ENCODE results near the gene CCDC74A.
"Not testable (repeated sequence)": the region's sequence is repeated elsewhere in the genome, so short reads cannot be mapped to it uniquely, and the experiment has no call there.

The CCDC74A gene

DNA sequence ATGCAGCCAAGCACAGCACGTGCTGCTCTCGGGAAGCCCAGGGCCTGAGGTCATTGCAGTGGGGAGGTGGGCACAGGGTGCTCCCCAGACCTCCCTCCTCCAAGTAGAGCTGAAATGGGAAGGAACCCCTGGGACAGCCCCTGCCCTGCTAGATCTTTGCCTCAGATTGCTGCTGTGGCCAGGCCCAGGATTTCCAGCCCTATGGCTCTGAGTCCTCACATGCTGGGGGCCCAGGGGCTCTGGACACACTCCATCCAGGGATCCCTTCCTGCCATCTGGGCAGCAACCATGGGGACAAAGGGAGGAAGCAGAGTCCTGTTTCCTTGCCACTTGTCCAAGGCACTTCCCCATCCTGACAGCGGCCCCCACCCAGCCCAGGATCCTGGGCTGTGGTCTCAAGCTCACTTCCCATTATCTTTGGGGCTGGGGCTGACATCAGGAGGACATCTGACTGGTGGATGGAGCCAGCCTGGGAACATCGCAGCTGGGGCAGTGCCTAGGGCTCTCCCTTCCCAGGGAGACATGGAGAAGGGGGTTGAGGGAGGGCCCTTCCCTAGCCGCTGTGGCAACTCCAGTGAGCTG, 2.3 kb downstream of the CCDC74A start:
- DNase-seq (ENCODE audit: low read depth): not testable (repeated sequence)

DNA sequence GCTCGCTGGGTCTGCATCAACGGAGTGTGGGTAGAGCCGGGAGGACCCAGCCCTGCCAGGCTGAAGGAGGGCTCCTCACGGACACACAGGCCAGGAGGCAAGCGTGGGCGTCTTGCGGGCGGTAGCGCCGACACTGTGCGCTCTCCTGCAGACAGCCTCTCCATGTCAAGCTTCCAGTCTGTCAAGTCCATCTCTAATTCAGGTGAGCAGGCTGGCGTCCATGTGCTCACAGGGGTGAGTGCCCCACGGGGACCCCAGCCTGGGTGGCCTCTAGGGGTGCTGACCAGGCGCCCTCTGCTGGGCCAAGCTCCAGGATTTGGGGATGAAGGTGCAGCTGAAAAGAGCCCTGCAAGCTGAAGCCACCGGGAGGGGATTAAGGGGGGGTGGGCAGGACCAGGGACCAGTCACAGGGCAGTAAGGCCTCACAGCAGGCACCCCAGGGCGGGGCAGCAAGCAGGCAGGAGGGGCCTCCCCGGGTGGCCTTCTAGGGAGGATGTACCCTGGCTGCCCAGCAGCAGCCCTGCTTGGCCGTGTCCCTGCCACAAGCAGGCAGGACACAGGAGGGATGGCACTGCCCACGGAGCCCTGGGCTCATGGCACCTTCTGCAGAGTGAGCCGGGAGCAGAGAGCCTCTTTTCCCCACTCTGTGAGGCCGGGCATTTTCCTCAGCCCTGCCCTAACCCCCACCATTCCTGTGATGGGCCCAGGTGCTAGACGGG, 3.1 kb downstream of the CCDC74A start:
- DNase-seq (ENCODE audit: low read depth): not testable (repeated sequence)

DNA sequence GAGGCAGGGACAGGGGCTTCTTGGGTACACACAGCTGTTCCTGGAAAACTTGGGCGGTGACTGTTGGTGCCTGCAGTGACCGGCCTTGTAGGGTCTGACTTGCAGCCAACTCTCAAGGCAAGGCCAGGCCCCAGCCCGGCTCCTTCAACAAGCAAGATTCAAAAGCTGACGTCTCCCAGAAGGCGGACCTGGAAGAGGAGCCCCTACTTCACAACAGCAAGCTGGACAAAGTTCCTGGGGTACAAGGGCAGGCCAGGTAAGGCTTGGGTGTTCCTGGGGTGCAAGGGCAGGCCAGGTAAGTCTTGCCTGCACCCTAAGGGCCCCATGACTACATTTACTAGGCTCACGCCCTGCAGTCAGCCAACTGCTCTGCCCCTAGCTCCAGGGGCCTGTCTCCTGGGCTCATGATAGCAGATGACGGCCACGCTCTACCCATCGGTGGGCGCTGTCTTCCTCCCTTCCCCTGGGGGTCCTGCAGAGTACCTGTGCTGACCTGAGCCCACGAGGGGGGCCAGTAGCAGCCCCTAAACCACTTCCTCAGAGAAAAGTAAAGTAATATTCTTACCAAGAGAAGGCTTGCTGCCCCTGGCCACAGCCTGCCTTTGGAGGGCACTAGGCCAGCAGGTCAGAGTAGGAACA, 4.0 kb downstream of the CCDC74A start:
- DNase-seq (ENCODE audit: low read depth): not testable (repeated sequence)

DNA sequence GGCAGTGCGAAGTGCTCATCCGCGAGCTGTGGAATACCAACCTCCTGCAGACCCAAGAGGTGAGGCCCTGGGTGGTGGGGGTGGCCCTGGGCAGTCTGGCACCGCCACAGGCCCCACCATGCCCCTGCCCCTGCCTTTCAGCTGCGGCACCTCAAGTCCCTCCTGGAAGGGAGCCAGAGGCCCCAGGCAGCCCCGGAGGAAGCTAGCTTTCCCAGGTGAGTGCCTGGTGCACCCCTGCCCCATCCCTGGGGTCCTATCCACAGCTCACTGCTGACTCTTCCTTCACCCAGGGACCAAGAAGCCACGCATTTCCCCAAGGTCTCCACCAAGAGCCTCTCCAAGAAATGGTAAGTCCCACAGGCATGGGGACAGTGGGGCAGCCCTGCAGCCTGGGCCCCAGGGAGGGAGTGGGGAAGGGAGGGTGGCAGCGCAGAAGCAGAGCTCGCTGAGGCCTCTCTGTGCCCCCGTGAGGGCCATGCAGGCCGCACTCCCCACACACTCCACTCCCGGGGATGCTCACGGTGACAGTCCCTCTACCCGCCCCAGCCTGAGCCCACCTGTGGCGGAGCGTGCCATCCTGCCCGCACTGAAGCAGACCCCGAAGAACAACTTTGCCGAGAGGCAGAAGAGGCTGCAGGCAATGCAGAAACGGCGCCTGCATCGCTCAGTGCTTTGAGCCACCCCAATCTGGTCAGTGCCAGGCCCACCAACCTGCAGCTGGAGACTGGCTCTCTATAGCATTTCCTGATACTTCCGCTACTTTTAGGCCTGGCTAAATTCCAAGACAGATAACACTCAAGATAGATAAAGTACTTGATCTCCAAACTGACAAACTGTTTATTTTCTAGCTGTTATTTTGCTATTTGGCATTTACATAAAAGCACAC, 5.3 kb downstream of the CCDC74A start:
- DNase-seq (ENCODE audit: low read depth): not testable (repeated sequence)

DNA sequence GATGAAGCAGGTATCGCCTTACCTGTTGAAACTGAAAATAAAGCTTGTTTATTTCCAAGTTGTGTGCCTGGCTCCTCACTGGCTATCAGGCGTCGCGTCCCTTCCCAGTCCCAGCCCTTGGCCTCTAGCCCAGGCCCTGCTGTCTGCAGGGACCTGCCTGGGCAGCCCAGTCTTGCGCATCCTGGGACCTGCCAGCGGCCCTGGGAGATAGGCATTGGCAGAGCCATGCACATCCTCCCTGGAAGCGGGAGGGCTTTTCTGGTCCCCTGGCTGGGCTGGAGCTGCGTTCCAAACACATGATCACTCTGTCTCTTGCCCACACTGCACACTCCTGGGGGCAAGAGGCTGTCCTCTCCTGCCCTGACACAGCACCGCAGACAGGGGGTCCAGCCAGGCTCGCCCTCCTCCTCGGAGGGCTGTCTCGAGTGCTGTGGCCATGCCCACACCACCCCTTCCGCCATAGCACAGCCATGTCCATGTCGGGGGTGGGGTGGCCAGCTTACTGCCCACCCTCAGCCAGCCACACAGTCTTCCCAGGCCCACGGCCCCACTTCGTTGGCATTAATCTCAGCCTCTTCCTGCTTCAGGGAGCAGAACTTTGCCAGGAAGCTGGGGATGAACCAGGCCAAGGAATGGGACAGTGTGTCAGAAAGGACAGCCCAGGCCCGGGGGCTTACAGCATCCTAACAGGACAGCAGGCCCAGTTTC, 6.1 kb downstream of the CCDC74A start:
- DNase-seq (ENCODE audit: low read depth): not testable (repeated sequence)

DNA sequence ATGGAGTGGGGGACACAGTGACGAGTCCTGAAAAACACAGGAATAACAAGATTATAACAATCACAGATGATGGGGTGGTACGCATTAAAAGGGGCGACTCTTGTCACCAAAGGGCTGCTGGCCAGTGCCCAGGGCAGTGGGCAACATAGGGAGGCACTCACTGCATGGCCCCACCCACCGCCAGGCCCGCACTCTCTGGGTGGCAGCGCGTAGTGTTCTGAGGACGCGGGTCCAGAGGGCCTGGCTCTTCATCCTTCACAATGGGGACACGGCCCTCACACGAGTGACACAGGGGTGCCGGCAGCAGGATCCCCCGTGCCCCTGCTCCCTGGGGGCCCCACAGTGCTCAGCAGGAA, 6.6 kb downstream of the CCDC74A start:
- not testable (repeated sequence) for DNase-seq (ENCODE audit: low read depth)

DNA sequence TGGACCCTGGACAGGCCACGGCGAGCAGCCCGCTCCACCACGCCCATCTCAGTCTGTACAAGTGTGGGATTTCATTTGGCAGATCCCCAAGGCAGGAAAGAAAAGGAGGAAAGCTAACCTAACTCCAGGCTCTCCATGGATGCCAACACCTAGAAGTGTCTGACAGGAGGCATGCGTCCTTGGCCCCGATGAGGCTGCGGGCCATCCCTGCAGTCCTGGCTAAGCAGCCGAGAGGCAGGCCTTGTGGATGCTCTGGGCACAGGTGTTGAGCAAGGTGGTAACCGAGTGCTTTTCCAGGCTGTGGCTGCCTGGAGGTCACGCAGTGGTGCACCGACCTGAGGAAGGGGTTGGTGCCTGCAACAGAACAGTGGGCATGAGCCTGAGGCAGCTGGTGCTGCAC, 7.3 kb downstream of the CCDC74A start:
- DNase-seq (ENCODE audit: low read depth): not testable (repeated sequence)

DNA sequence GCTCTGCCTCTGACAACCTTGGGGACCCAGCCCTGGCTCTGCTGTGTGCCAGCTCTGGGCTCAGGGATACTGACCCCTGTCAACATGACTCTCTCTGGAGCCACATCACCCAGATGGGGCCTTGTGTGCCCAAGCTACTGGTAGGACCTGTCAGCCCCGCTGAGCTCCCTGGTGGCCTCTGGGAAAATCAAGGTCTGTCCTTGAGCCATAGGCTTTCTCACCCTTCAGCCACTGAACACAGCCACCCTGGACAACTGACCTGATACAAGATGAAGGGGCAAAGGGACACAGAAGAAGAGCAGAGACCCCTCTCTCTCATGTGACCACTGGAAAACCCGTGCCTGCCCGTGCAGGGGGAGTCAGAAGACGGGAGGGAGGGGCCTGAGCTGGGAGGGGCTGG, 7.8 kb downstream of the CCDC74A start:
- DNase-seq (ENCODE audit: low read depth): no peak

DNA sequence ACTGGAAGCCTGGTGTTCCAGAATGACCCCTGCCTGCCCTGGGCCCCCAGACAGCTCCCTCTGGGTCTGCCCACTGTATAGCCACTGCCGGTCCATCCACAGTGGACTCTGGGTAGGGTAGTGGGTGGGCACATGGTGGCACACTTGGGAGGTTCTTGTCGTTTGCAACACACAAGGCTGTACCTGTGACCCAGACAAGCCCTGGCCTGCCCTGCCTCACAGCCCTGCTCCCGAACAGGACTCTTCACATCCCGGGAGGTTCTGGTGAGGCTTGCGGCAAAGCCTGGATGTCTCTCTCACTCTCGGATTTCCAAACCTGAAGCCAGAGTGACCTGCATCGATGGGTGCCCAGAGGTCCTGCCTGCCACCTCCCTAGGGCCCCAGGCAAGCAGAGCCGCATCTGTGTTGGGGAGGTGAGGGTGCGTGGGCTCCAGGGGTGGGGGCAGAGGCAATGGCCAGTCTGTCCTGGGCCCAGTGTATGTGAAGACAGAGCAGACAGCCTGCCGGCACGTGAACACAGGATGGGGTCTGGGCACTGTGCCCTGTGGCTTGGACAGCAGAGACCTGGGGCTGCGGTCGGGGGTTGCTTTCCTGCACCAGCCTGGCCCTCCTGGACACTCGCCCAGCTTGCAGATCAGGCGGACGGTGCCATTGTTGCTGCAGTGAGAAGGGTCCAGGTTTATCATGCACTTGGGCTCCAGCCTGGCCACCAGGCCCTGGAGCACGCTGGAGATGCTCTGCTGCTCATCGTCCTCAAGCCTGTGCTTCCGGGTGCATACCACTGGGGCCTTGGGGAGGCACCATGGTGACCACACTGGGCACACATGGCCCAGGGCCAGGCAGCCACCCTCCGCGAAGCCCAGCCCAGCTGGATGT, 8.5 kb downstream of the CCDC74A start:
- DNase-seq (ENCODE audit: low read depth): not testable (repeated sequence)

DNA sequence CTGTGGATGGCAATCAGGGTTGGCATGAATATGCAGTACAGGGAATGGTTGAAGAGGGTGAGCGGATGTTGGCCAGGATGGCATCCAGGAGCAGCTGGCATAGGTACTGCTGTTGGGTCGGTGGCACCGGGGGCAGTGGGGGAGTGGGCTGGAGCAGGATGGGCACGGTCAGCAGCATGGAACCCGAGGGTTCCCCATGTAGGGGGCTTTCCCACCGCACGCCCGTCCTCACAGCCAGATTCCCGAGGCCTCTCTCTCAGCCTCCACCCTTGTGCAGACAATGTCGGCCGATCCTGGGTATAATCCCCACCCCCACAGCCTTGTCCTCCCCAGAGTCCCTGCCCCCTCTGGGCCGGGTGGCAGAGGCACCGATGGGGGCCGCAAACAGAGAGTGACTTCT, 9.2 kb downstream of the CCDC74A start:
- not testable (repeated sequence) for DNase-seq (ENCODE audit: low read depth)

DNA sequence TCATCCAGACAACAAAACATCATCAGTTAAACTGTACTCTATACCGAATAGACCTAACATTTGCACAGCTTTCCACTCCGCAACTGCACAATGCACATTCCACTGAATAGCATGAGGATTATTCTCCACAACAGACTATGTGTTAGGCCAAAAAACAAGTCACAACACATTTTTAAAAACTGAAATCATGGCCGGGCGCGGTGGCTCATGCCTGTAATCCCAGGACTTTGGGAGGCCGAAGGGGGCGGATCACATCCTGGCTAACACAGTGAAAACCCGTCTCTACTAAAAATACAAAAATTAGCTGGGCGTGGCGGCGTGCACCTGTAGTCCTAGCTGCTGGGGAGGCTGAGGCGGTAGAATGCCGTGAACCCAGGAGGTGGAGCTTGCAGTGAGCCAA, 11.2 kb downstream of the CCDC74A start:
- DNase-seq (ENCODE audit: low read depth): not testable (repeated sequence)

DNA sequence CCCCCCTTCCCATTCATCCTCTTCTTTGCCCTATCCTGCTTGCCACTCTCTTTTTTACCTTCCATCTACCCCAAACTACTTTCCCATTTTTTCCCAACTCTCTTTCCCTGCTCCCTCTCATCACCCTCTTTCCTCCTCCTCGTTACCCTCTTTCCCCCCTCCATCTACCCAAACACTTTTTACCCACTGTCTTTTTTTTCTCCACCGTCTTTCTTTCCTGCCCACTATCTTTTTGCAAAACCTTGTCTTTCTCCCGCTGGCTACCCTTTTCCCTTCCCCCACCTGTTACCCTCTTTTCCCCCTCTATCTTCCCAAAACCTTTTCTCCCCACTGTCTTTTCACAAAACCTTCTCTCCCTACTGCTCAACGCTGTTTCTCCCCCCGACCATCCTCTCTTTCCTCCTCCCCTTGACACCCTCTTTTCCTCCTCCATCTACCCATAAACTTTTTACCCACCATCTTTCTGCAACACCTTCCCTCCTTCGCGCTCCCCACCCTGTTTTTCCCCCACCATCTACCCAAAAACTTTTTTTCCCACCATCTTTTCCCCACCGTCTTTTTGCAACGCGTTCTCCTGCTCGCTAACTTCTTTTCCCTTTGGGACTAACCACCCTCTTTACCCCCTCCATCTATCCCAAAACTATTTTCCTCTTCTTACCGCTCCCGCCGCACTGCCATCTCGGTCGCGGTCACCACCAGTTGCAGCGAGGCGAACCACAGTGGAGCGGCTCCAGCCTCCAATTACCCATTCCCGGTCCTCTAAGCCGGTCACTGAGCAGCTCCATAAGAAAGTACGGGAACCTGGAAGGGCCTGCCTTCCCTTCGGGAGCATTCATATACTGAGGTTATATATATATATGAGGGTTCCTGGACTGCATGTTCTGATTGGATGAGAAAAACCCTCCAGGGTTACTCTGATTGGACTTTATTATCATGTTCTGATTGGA, 15.0 kb downstream of the CCDC74A start:
- no peak for DNase-seq (ENCODE audit: low read depth)

DNA sequence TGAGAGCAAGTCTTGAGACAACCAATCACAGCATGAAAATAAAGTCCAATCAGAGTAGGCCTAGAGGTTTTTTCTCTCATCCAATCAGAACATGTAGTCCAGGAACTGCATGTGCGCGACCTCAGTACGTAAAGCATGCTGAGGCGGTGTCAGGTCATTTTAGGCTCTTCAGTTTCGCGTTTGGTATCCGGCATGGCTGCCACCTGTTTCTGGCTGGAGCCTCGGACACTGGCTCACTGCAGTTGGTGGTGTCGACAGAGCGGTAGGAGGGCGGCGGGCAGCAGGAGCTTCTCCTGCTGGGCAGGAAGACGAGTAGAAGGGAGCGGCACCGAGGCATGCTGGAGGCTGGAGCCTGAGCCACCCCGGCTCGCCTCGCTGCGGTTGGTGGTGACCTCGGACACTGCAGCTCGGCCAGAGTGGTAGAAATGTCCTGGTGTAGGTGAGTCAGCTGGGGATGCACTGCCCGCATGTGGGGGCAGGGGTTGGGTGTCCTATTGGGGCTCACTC, 15.8 kb downstream of the CCDC74A start:
- no peak for DNase-seq (ENCODE audit: low read depth)

DNA sequence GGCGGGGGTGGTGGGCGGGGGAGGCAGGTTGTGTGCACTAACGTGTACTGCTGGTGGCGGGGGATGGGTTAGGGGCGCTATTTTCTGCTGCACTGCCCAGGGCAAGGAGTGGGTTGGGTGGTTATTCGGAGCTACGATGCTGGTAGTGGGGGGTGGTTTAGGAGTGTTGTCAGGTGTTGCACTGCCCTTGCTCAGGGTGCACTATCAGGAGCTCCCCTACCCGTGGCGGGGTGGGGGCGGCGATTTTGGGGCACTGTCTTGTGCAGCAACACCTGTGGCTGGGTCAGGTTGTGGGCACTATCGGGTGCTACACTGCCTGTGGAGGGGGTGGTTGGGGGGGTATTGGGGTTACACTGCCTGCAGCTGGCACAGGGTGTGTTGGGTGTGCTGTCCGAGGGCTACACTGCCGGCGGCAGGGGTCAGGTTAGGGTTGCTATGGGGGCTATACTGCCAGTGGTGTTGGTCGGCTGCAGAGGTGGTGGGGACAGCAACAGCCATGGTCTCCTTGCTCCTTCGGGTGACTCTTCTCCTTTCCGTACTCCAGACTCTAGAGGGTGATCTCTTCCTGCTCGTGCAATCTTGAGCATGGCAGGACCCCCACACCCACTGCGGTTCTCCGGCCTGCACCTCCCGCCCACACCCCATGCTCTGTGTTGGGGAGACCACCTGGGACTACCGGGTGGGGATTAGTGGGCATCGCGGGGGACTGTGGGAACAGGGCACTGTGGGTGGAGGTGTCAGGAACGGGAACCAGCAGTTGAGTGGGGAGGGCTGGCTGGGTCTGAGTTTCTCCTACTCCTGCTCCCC, 16.5 kb downstream of the CCDC74A start:
- DNase-seq (ENCODE audit: low read depth): not testable (repeated sequence)

DNA sequence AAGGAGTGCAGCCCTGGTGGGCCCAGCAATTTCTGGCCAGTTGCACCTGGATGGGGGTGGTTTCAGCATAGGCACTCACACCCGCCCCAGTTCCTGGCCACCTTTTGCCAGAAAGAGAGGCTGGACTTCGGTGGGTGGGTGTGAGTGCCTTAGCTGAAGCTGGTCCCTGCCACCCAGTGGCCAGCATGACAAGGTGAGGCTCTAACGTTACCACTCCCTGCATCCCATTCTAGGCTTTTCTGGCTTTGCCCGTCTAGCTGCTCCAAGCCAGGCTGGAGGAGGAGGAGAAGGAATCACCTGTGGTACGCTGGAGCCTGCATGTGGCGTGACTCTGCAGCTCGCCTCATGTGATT, 17.1 kb downstream of the CCDC74A start:
- DNase-seq (ENCODE audit: low read depth): not testable (repeated sequence)

DNA sequence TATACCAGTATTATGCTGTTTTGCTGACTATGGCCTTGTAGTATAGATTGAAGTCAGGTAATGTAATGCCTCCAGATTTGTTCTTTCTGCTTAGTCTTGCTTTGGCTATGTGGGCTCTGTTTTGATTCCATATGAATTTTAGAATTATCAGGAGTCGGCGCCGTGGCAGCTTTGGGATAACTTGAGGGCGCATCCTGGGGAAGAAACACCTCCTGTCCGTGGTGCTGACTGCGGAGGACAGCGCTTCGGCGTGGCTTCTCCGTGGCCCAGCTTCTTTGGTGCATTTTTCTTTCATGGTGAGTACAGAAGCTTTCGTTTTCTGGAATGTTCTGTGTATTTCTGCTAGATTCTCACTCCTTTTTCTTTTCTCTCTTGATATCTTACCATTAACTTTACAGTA, 25.2 kb downstream of the CCDC74A start:
- no peak for DNase-seq (ENCODE audit: low read depth)

DNA sequence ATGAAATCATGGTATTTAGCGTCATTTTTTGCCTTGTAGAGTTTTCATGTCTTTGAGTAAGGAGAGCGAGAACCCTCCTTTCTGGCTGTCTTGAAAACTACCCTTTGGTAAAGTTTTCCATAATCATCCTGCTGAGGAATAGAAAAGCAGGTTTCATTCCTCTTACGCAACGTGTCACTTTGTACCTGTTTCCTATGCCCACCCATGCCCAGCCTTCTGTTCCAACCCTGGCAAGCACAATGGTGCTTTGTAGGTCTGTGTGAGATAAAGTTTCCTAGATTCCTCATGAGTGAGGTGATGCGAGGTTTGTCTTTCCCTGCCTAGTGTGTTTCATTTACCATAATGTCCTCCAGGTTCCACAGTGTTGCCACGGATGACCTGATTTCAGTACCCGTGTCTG, 29.3 kb downstream of the CCDC74A start:
- DNase-seq (ENCODE audit: low read depth): no peak

DNA sequence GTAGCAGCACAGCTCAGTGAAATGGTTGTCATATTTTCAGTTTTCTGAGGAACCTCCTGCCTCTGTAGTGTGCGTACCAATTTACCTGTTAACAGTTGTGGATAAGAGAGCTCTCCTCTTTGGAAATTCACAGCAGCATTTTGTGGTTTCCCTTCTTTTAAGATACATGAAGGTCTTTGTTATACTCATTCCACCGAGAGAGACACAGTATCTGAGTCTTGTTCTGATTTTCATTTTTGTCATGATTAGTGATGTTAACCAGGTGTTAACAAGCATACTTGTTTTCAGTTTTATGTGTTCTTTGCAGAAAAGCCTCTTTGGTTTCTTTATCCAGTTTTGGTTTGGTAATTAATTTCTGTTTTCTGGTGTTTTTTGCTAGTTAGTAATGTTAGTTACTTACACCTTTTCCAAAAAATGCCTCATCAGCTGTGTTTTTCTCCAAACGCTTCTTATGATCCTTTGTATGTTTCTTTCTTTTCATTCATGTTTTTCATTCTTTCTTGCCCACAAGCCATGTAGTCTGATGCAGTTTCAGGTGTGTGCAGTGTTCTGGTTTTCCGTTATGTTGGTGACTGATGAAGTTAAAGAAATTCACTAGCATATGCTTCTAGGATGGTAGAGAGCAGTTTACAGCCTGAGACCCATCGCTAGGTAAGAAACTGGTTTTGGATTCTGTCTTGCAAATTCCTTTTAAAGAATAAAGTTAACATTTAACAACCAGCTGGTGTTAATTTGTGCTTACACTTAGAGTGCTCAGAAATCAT, 30.1 kb downstream of the CCDC74A start:
- no peak for DNase-seq (ENCODE audit: low read depth)
